CD4-positive, alpha-beta T cell treated with Interleukin-4 for 4 hours (primary cell): ENCODE results near the gene SH2D4B.
A peak's percentile ranks its signal among the peaks of the same experiment; 100 is the strongest.

ENCODE experiments used
- DNase-seq: peaks from one replicate; pipeline ENCODE4 v3.0.0-alpha.2; 2020

The SH2D4B gene

DNA sequence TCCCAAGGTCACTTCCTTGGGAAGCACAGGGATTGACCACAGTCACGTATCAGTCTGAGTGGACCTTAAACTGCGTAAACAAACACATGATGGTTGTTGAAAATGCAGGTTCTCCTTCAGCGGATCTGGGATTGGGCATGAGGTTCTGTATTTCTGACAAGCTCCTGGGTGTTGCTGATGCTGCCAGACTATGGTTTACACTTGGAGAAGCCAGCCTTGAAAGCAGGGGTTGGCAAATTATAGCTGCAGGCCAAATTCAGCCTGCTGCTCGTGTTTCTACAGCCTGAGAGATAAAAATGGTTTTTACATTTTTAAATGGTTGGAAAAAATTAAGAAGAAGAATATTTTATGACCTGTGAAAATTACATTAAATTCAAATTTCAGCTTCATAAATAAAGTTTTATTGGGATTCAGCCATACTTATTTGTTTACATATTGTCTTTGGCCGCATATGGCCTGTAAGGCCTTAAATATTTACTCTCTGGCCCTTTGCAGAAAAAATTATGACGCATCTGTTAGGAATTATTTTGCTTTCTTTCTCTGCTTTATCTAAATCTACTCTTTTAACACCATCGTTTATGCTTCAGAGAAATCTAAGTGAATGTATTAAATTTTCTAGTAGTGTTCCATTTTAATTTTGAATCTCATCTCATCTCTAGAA lies 109.6 kb downstream of the SH2D4B start:
- no peak for DNase-seq

GRCh38 chr10:80648106-80648505 lies 110.4 kb downstream of the SH2D4B start:
- no peak for DNase-seq

GRCh38 chr10:80649183-80649582 lies 111.5 kb downstream of the SH2D4B start:
- DNase-seq = no peak

DNA sequence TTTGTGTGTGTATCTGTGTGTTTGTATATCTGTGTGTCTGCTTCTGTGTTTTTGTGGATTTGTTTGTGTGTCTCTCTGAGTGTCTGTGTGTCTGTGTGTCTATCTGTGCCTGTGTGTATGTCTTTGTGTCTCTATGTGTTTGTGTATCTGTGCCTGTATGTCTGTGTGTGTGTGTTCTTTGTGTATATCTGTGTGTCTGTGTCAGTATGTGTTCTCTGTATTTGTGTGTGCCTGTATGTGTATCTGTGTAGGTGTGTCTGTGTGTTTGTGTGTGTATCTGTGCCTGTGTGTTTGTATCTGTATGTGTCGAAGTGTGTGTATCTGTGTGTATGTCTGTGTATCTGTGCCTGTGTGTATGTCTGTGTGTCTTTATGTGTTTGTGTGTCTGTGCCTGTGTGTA lies 118.2 kb downstream of the SH2D4B start:
- DNase-seq = no peak

DNA sequence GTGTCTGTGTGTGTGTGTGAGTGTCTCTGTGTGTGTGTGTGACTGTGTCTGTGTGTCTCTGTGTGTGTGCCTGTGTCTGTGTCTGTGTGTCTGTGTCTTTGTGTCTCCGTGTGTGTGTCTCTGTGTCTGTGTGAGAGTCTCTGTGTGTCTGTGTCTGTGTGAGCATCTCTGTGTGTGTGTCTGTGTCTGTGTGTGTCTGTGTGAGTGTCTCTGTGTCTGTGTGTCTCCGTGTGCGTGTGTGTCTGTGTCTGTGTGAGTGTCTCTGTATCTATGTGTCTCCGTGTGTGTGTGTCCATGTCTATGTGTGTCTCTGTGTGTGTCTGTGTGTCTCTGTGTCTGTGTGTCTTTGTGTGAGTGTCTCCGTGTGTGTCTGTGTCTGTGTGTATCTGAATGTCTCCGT lies 120.4 kb downstream of the SH2D4B start:
- DNase-seq = no peak

DNA sequence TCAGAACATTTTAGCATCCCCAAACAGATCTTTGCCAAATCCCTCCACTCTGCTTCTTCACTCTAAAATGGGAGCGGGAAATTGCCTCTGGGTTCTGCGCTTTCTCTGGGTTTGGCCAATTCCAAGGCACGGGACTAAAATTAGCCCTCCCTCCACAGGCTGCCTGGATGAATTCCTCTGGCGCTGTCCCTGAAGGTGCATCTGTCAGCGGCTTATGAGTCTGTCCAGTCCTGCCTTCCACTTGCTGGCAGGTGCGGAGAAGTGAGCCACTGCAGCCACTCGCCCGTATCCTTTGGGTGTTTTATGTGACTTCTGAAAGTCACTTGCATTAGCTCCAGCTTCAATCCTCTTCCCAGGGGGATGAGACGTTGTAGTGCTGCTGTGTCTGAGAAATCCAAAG lies 121.6 kb downstream of the SH2D4B start:
- DNase-seq = no peak

- DNase-seq = no peak
These were observed 122.6 kb downstream of the SH2D4B start for GRCh38 chr10:80660266-80660665.

DNA sequence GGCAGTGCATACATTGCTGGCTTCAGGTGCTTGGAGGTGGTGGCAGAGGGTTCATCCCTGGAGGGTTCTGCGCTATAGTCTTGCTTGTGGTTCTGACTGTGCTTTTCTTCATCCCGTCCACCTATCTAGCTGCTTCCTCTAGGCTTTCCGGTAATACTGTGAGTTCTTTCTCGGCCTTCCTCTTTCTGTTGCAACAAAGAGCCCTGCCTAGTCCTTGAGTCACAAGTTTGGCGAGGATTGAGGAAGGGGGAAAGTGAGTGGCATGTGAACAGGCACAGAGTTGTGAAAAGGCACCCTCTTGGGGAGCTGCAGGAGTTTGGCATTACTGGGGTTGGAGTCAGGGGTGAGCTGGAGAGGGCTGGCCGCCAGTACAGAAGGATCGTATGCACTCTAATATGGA lies 123.0 kb downstream of the SH2D4B start:
- no peak for DNase-seq

- DNase-seq = no peak
These were observed 123.8 kb downstream of the SH2D4B start for GRCh38 chr10:80661526-80661925.

- peak; percentile 51 for DNase-seq
These were observed 124.9 kb downstream of the SH2D4B start for GRCh38 chr10:80662429-80663261.

- DNase-seq = peak; percentile 15
These were observed 126.5 kb downstream of the SH2D4B start for GRCh38 chr10:80664071-80664680.

DNA sequence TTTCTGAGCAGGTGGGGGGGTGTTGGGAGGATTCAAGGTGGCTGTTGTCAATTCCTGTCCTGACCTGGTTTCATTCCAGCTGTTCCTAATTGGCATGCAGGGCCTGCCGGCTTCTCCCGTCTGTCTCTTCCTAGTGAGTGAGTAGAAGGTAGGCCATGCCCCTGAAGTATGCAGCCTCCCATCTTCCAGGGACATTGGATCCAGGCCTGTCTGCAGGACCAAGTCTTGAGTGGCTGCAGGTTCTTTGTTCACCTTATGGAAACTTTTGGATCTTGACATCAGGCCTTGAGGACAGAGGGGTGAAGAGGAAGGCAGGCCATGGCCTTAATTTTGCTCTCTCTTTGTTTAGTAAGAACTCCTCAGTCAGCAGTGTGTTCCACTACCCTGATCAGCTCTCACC lies 131.8 kb downstream of the SH2D4B start:
- no peak for DNase-seq

DNA sequence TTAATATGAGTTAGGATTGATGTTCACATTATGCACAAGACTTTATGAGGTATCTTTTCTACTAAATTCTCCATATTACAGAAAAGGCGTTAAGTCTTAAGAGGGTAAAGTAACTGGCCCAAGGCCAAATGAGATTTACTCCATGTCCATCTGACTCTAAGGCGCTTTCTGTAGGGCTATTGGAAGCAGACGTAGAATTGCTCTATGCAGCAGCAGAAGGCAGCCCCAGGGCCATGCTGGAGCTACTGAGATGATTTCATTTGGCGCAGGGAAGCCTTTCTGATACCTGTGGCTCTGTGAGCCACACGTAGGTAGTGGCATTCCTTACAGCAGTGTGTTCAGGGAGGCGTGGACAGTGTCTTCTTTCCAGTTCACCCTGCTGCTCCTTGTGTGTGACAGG lies 133.1 kb downstream of the SH2D4B start:
- DNase-seq = no peak

- DNase-seq = no peak
These were observed 134.1 kb downstream of the SH2D4B start for GRCh38 chr10:80671847-80672246.

GRCh38 chr10:80672613-80673012 lies 134.9 kb downstream of the SH2D4B start:
- DNase-seq = no peak

DNA sequence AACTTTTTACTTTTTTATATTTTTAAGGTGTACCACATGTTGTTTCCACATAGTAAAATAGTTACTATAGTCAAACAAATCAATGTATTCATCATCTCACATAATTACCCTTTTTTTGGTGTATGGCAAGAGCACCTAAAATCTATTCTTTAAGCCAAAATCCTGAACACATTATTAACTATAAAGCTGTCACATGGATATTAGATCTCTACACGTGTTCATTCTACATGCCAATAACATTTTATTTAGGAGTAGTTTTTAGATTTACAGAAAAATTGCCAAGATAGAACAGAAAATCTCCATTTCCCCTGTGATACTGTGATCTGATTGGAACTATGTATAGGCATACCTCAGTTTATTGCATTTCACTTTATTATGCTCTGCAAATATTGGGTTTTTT lies 137.1 kb downstream of the SH2D4B start:
- DNase-seq = no peak

DNA sequence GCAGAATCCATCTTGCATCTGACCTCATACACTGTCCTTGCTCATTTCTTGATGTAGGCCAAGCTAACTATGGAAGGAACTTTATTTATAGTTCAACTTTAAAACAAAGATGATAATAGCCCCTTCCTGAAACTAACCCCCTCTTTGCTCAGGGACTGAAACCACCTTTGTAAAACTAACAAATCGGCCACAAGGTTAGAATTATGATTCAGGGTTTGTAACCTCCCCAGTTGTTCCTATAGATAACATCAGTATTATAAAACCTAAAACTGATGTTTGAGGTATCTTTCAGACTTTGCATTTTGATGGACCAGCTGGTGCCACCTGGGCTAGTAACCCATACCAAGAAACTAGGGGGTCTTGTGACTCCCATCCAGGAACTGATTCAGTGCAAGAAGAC lies 143.4 kb downstream of the SH2D4B start:
- DNase-seq = no peak

- peak; percentile 48 for DNase-seq
These were observed 146.6 kb downstream of the SH2D4B start for GRCh38 chr10:80684259-80684658.

- no peak for DNase-seq
These were observed 147.7 kb downstream of the SH2D4B start for GRCh38 chr10:80685355-80685754.

GRCh38 chr10:80686734-80687475 lies 149.2 kb downstream of the SH2D4B start:
- no peak for DNase-seq

DNA sequence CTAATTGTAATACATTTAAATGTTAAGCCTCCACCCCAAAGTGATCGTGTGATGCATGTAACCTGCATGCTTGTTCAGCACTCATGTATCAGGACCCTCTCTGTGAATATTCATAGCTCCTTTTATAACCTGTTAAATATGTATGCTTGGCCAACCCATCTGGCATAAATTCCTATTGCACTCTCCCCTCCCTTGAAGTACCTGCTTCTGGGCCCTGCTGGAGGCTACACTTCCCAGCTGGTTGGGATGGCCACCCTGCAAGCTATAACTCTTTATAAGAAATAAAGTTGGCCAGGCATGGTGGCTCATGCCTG lies 149.7 kb downstream of the SH2D4B start:
- DNase-seq = no peak

GRCh38 chr10:80690434-80690833 lies 152.7 kb downstream of the SH2D4B start:
- DNase-seq = no peak

DNA sequence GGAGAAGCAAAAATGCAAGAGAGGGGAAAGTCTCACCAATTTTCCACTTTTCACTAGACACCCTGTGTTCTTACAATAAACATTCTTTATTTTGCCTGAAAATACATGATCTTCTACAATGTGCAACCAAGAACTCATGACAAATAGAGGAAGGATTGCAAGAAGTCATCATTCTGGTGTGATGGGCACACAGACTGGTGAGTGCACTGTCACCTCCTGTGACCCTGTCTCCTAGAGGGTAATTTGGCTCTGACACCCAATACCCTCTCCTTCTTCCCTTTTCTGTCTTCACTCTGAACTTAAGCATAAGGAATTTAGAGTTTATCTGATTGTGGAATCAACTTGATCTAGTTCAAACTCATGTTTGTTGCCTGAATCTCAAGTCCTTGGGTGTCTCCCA lies 153.7 kb downstream of the SH2D4B start:
- no peak for DNase-seq

DNA sequence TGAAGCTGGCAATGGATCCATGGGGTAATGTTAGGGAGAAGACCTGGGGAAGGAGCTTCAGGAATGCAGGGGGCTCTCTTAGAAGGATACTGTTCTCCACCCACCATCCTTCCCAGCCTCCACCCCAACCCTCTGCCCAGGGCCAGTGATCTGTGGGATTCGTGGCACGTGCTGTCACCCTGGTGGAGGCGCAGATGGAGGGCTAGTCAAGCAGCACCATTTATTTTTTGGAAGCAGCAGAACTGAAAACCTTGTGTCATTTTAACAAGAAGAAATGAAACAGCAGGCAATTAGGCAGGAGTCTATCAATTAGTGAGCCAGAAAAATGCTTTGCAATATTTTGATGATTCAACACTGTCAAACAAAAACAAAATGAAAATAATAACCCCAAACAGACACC lies 155.9 kb downstream of the SH2D4B start:
- no peak for DNase-seq
